Astrocyte of the cerebellum (primary cell): ENCODE measurements around the gene ZSCAN2.

ENCODE experiments used
- DNase-seq: peaks from one replicate; pipeline ENCODE4 v3.0.0-alpha.2; 2011; ENCODE audit warnings: low read depth
- H3K4me3 ChIP-seq: 2 replicates; pipeline ENCODE4 v1.5.1; 2011; ENCODE audit warnings: mild to moderate bottlenecking, low read depth, low read length, moderate library complexity
- CTCF ChIP-seq: IDR thresholded peaks from 2 replicates; pipeline ENCODE4 v1.5.1; 2012; ENCODE audit warnings: low read length, low read depth, moderate library complexity, mild to moderate bottlenecking; ENCODE audit errors: missing control alignments
- in situ Hi-C: cut with HindIII; loops from 2 replicates; pipeline ENCODE4 v1.10.0; 2017; ENCODE audit warnings: low sequenced_read_pairs

Gene ZSCAN2

GRCh38 chr15:84645496-84645895 is 44.7 kb downstream of the ZSCAN2 start:
- TF ChIP-seq CTCF, result no peak
- in situ Hi-C loops, result no loop called here
- no peak overlapping the region for H3K4me3 ChIP-seq
- no peak for DNase-seq

- DNase-seq, result no peak
- in situ Hi-C loops, result no loop called here
- no peak for TF ChIP-seq CTCF
- no peak overlapping the region for H3K4me3 ChIP-seq
Observed at GRCh38 chr15:84645997-84646396, 45.2 kb downstream of the ZSCAN2 start.

- H3K4me3 ChIP-seq, result no peak overlapping the region
- in situ Hi-C loops, result no loop called here
- DNase-seq, result no peak
- TF ChIP-seq CTCF, result no peak
Observed at GRCh38 chr15:84647726-84648125, 46.9 kb downstream of the ZSCAN2 start.

DNA sequence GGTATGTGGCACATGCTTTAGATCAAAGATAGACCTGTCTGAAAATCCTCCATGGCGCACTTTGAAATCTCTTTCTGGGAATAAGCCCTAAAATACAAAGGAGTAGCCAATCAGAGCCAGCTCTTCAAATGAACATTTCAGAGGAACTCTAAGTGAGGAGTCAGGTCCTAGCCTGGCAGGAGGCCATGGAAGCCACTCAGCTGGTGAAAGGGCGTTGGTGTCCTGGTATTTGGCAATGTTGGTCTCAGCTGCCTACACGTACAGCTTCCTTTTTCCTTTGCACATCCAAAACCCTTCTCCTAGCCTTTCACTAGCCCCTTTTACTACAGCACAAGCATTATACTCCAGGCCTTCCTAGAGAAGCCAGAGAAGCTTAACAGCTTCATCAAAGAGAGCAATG is 47.7 kb downstream of the ZSCAN2 start:
- no peak overlapping the region for H3K4me3 ChIP-seq
- no peak for DNase-seq
- no peak for TF ChIP-seq CTCF
- in situ Hi-C loops, result no loop called here

DNA sequence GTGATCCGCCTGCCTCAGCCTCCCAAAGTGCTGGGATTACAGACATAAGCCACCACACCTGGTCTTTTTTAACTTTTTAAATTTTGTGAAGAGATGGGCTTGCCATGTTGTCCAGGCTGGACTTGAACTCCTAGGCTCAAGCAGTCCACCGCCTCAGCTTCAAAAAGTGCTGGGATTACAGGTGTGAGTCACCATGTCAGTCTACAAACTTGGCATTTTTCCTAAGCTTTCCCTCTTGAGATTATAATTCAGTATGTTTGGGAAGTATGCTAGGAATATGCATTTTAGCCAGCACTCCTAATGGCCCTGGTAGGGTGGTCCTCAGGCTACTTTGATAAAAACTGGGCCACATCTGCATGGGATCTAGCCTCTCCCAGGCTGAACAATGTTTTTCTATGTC is 48.9 kb downstream of the ZSCAN2 start:
- in situ Hi-C loops, result no loop called here
- no peak for TF ChIP-seq CTCF
- no peak overlapping the region for H3K4me3 ChIP-seq
- no peak for DNase-seq

DNA sequence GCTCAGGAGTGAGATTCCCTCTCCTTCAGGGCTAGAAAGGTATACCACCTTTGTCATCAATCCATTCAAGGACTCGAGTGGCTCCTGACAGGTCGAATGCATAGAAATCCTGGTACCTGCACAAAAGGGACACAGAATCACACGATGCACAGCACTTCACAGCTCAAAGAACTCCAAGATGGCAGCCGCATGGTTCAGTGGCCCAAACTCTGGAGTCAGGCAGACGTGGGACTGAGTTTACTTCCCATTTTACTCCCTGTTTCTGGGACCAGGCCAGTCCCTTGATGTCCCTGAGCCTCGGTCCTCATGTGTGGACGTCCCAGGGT is 52.7 kb downstream of the ZSCAN2 start:
- DNase-seq, result no peak
- in situ Hi-C loops, result no loop called here
- TF ChIP-seq CTCF, result no peak
- H3K4me3 ChIP-seq, result peak overlapping the region; percentile 89

DNA sequence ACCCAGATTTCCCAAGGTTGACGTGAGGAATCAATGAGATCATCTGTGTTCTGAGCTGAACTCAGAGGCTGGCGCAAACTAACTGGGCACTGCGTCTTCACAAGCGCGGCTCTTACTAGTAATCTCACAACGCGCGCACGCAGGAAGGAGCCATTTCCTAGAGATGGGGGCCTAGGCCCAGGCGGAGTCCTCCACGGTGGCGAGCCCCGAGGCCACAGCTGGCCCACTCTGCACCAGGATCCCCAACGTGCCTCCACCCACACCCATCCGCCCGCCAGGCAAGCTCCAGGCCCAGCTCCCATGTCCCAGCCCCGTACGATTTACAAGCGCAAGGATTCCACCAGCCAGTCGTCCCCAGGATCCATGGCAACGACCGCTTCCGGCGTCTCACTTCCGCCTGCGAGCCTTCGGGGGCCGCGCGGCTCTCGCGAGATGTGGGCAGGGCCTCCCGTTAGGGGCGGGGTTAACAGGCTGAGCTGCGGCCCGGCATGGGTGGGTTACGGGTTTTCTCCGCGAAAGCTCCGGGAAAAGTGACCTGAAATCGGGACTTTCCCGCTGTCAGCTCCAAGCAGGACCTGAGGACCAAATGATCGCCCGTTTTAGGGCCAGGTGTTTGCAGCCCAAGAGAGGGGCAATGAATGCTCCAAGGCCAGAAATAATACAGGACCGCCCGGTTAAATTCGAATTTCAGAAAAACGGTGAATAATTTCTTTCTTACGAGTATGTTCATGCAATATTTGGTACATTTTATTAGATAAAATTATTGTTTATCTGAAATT is 53.3 kb downstream of the ZSCAN2 start, which contains the start of gene WDR73:
WDR73 (minus strand) TSS at position 374 of the 779 bp plus-strand sequence; CDS start at position 365, 9 bp downstream.
- DNase-seq, result peak; percentile 86
- in situ Hi-C loops, result no loop called here
- H3K4me3 ChIP-seq, result peak within 1 kb of the TSS; percentile 89
- TF ChIP-seq CTCF, result no peak
